Left kidney (tissue), 2 donors: ENCODE measurements around the gene SPATS2. TPM values are rescaled to one million over a fixed set of nuclear protein-coding genes. Genes with fewer than 3 reads are reported as not detected.

Experiments used
- DNase-seq: peaks from one replicate; pipeline ENCODE4 v3.0.0-alpha.2; 2013
- polyA plus RNA-seq: library from polyadenylated mRNA; unstranded; fragments of 120-200 nt; gene quantifications from one replicate; pipeline ENCODE4 v1.2.1, GENCODE V29; 2013; ENCODE audit not compliant: insufficient read length

SPATS2 gene
- polyA plus RNA-seq, 1 donor, result 60.5 TPM

DNA sequence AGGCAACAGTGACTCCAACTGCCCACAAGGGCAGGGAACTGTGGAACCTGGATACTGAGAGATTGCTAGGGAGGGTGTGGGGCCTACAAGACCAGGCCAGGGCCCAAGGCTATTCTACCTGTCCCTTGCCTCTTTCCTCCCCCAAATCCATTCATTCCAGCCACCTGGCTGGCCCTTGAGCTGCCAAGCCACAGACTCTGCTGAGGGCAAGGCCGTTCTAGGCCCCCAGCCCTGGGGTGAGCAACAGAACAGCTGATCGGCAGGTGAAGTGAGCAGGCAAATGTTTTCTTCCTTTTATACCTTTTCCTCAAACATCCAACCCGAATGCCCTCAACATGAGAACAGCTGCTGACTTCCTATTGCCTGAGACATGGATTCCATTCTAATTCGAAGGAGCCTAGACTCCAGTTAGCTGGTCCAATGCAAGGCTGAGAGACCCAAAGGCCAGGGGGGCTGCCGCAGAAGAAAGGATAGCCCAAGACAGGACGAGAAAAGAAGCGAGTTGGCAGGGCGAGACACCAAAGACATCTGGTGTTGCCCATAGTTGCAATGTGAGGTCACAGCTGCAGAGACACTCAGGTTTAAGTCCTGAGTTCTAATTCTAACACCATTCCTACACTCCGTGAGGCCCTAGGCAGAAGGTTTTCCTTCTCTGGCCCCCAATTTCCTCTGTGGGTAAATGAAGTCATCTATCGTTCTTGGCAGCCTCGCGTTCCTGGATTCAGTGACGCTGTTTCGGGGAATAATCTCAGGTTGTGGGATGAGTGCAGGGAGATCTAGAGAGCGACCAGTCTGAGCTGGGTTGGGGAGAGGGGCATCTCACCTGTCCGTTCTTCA is 31.9 kb upstream of the SPATS2 start:
- no peak for DNase-seq

DNA sequence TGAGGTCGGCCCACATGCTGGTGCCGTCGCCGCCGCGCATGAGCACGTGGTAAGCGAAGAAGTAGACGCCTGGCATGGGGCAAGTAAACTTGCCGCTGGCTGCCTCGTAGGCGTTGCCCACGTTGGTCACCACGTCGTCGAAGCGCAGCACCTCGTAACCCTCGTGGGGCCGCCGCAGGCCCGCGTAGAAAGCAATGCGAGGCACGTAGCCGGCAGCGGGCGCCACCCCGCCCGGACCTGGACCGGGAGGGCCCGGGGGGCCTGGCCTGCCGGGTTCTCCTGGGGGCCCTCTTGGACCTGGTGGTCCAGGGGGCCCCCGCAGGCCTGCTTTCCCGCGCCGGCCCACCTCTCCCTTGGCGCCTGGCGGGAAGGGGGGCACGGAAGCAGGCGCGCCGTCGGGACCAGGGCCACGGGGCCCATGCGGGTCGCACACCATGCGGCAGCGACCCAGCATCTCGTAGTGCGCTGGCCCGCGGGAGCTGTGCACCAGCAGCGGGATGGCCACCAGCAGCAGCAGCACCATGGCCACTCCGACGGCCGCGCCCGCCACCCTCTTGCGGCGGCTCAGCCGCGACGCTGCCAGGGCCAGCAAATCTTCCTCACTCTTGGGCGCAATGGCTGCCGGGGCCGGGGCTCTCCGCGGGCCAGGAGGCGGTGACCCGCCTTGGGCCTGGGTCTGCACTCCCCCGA is 31.2 kb upstream of the SPATS2 start:
- no peak for DNase-seq

DNA sequence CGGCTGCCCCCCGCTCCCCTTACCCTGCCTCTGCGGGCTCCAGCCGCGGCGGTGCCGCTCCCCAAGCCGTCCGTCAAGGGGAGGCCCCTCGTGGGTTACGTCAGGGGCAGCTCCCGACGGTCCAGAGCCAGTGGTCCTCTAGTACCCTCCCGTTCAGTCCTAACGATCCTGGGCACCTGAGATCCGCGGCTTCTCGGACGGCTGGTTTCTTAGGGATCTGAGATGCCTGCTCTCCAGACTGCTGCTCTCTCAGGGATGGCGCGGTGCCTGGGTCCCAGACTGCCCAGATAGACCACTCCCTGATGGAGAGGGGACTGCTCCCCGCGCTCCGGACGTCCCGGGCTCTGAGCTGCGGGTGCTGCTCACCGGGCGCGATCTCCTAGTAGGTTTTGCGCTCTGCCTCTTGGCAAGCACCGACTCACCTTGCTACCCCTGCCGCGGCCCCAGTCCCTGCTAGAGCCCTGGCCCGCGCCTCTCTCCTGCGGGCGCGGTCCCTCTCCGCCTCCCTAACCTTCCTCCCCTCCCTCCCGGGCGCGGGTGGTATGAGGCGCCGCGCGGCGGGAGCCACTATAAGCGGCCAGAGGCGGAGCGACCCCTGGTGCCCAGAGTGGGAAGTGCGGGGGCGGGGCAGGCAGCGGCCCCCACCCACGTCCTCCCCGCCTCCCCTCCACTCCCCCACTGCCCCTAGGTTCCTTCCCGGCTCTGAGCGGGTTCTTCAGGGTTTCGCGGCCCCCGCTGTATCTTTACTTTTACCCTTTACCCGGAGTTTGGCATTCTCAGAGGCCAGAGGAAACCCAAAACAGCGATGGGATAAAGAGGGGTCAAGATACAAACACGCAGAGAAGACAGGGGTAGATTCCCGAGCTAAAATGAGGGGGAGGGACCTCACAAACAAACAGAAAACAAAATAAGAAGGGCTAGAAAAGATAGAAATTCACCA is 30.3 kb upstream of the SPATS2 start, which contains the start of gene C1QL4:
C1QL4 (minus strand) TSS at position 544 of the 940 bp plus-strand sequence. CDS start 711 bp downstream, outside the sequence.
- peak; percentile 80 for DNase-seq

DNA sequence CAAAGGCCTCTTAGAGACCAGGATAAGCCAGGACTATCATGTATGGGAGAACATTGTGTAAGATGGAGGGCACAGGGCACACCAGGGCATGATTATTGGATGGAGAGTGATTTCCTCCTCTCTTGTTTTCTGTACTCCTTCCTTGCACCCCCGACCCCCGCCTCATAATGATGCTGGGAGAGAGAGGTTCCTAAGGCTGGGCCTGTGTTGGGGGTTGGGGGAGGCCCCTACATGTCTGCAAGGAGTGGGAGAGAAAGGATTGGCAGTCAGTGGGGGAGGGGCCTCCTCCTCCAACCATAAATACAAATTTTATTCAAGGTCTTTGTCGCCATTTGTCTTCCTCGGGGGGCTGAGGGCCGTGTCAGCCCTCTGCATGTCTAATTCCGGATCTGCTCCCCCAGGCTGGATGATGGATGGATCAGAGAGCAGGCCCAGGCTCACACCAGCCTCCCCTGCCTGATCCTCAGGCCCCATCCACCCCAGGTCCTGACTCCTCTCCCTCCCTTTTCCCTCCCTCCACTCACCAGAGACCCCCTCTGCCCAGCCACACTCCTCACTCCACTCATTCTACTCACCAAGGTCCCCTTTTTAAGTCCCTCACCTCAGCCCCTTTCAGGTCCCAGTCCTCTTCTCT is 28.3 kb upstream of the SPATS2 start:
- no peak for DNase-seq

DNA sequence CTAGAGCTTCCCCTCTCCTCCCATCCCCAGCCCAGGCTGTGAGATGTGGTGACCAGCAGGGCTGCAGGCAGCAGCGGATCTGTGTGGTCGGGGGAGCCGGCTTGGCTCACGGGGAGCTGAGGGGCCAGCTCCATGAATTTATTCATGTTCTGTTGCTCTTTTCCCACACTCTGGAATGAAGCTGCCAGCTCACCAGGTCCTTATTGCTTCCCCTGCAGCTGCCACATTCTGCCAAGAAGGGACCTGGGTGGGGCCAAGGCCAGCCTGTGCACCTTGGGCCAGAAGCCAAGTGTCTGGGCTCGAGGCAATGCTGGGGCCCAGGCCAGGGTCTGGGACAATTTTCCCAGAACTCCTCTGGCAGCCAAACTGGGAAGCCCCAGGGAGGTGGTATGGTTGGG is 27.8 kb upstream of the SPATS2 start:
- DNase-seq, result no peak

DNA sequence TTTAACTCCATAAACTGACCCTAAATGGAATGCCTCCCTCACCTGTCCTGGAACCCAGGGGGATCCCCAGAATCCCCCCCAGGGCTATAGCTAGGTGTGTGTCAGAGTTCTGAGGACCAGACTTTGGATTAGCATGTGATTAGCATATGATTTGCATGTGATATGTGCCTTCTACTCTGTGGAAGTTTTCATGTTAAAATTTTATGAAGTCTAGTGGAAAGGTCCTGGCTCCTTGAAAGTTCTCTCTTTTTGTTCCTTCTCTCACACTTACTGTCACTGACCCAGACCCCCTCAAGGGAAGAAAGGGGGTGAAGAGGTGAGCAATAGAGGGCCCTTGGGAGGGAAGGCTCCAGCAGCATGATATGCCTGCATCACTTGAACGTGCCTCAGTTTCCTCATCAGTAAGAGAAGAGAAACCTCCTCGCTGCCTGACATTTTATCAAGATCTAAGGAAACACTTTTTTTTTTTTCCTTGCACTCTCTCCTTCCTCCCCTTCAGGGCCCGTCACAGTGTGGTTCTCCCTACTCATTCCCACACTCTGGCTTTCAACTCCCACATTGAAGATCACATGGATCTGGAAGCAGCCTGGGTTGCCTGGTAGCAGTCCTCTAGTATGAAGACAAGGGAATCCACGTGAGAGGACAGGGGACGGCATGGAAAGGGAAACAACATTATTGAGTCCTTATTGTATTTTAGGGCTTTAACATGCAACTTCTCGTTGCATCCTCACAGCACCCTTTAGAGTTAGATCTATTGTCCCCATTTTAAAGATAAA is 27.0 kb upstream of the SPATS2 start:
- no peak for DNase-seq

DNA sequence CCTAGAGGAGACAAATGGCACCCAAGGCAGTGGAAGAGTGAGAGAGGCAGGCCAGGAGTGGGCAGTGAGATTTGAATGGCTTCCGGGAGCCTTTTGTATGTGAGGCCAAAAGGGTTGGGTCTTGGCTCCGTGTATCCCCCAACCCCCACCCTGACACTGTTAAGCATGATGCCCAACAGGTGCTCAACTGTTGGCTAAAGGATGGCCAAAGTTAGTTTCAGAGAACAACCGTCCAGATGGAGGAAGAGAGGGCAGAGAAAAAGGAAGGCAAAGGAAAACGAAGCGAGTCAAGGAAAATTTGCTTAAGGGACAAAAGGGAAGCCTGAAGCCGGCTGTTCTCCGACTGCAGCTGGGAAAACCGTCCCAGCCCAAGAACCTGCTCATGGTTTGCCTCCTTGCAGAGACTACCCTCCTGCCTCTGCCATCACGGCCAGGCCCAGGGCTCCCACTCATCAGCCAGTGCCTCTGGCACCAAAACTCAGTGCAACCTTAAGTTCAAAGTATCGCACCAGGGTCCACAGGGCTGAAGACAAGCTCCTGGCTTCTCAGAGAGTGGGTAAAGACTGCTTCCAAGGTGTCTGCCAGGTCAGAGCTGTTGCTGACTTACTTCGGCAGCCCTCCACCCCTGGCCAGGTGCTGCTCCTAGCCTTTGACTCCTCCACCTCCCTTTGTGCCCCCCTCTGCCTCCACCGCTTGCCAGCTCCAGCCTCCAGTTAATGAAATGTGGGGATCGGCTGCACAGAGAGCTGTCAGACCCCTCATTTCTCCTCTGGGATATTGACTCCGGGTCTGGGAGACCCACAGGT is 26.1 kb upstream of the SPATS2 start:
- DNase-seq, result no peak

DNA sequence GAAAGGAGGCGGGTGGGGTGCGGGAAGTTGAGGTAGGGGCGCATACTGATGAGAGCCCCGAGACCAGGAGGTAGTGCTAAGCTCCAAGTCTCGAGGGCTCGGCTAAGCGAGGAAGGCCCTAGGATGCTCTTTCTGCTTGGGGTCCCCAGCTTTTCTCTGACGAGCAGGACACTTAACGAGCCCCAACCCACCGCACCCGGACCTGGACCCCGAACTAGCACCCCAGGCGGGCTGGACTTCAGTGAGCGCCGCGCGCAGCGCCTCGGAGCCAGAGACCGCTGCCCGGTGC is 25.5 kb upstream of the SPATS2 start:
- no peak for DNase-seq

DNA sequence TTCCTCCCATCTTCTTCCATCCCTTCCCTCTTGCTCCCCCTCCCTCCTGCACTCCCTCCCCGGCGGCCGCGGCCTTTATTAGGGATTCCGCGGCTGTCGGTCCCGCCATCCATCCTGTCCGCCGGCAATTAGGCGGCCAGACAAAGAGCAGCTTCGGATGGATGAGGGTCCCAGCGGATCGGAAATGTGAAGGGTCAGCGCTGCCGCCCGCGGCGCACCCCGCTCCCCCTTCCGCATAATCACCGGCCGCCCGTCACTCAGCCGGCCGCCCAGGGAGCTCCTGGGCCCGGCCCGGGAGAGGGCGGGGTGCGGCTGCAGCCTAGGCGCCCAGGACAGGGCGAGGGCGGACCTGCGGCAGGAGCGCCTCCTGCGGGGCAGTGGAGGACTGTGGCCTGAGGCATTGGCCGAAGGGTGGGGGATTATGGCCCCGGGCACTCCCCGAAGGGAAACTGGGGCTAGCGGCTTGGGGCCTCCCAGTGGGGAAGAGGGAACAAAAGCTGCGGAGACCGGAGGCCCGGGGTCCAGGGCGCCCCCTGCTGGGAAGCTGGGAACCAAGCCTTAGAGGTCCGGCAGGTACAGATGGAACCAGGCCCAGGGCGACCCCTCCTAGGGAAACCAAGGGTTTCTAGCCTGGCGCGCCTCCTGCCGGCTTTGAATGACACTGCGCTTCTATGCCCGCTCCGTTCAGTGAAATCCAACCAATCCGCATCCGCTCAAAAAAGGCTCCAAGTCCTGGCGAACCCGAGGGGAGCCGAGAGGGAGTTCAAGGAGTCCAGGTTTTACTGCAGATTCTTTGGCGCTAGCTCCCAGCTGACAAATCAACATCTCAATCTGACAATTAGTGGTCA is 25.0 kb upstream of the SPATS2 start:
- peak; percentile 92 for DNase-seq

DNA sequence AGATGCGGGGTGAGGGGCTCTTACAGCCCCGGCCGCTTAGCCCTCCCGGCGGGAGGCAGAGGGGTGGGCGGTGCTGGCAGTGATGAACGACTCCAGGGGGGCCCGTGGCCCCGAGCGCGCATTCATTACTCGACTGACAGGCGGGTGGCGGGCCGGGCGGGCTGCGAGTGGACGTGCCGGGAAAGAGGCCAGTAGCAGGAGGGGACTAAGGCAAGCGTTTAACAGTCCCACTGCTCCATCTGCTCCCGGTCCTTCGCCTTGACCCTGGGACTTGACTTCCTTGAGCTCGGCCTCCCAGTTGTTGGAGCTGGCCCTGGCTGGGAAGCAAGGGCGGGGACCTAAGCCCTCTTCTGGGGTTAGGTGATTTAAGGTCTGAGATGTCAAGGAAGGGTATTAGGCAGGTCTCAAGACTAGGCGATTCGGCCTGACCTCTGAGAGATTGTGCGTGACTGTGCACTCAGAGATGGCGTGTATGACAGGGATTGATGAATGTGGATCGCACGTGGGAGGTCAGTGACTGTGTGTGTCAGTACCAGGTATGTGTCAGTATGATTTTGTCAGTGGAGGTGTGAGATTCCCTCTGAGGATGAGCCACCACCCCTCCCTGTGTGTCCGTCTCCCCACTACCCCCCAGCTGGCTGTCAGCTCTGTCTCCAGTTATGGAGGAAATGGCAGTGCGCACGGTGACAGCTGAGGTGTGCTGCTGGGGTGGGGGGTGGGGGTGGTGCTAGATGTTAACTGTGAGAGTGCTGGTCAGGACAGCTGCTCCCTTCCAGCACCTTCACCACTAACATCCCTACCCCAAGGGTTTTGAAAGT is 24.1 kb upstream of the SPATS2 start:
- no peak for DNase-seq

DNA sequence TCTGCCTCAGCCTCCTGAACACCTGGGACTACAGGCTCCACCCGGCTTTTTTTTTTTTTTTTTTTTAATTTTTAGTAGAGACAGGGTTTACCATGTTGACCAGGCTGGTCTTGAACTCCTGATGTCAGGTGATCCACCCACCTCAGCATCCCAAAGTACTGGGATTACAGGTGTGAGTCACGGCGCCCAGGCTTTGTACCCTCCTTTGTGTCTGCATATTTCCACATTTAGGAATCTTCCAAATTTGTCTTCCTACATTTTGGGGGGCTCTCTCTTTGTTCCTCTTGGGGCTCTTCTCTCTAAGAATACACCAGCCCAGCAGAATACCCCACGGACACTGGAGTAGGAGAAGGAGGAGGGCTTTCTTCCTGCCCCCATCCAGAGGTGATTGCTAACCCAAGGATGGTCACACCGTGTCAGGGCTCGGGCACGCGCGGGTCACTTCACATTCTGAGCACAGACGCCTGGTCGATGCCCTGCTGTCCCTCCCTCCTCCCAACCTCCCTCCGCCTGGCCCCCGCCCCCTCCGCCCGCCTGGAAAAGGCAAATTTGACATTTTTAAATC is 22.7 kb upstream of the SPATS2 start:
- DNase-seq, result no peak

DNA sequence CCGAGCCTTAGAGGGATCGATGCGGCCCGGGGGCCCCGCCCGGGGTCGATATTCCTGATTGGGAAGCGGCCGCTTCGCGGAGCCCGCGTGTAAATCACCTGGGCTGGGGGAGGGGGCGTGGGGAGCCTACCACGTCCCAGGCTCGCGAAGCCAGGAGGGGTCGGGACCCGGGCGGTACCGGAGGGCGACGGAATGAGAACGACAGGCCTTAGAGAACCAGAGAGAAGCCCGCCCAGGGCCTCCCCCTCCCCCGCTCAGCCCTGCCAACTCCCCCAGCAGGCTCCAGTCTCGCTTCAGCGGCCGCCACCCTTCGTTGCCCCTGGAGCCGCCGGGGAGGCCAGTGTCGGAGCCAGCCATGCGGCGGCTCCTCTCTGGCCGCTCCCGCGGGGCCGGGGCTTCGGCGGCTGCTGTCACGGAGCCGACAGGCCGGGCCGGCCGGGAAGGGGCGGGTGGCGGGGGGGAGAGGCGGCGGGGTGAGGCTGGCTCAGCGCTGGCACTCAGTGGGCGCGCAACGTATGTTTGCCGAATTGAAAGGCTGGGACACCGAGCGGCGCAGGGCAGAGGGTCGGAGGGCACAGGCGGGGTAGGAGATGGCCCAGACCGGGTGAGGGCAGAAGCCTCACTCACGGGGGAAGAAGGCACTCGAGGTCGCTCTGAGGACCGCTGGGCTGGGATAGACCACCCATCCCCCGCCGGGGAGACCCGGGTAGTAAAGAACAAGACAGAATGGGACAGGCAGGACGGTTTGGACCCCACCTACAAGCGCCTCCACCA is 22.0 kb upstream of the SPATS2 start:
- peak; percentile 82 for DNase-seq

DNA sequence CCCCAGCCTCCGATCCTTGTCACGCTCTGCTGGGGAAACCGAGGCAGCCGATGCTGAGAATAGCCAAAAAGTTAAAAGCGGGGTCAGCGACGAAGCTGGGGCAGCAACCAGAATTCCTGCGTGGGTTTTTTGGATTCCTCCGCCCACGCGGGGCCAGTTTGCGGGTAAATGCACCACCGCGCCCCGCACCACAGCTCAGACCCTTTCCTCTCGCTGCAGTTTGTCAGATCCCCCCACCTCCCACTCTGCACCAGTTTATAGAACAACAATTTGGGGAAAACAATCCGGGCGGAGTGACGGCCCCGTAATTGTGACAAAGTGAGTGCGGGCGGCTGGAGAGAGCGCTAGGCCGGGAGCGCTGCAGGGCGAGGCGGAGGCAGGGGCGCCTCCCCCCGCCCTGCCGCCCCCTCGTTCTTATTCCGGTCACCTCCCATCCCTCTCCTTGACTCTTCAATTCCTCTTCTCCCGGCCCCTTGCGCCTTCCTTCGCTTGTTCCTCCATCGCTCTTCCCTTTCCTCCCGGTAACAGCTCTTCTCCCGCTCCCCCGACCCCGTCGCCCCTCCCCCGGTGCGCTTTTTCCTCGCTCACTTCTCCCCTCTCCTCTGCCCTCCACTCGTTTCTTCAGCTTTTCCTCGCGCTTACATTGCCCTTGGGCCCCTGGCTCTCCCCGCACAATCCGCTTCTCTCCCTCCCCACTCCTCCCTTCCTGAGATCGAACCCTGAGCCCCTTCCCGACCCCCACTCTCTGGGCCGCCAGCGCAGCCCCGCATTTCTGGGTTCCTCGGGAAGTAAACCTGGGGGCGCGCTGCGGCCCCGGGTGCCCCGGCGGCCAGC is 21.2 kb upstream of the SPATS2 start:
- DNase-seq, result no peak

DNA sequence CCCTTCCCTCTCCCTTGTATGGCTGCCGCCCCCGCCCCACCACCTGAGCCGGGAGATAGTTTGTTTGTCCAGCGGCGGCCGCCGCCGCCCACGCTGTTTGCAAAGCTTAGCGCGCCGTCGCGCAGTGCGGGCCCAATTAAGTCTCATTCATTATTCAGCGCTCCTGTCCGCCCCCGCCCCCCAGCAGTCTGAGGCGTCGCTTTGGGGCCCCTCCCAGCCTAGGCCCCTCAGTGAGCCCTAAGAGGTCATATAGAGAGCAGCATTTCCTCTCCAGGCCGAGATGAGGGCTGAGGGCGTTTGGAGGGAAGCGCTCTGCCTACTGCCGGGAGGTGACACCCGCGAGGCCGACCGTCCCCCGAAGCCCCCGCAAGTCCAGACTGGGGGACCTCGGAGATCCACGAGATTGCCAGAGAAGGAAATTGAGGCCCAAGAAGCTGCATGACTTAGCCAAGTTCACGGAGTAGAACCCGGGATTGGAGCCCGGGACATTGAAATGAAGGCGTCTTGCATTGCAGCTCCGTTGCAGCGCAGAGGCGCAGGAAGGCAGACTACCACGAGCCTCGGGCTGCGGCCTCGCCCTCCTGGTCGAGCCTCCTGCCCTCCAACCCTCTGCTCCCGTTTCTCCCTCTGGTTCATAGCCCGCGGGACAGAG is 20.5 kb upstream of the SPATS2 start, which contains the start of gene DNAJC22:
DNAJC22 (plus strand) TSS at position 230 of the 652 bp plus-strand sequence. CDS start 1,985 bp downstream, outside the sequence.
- DNase-seq, result no peak

DNA sequence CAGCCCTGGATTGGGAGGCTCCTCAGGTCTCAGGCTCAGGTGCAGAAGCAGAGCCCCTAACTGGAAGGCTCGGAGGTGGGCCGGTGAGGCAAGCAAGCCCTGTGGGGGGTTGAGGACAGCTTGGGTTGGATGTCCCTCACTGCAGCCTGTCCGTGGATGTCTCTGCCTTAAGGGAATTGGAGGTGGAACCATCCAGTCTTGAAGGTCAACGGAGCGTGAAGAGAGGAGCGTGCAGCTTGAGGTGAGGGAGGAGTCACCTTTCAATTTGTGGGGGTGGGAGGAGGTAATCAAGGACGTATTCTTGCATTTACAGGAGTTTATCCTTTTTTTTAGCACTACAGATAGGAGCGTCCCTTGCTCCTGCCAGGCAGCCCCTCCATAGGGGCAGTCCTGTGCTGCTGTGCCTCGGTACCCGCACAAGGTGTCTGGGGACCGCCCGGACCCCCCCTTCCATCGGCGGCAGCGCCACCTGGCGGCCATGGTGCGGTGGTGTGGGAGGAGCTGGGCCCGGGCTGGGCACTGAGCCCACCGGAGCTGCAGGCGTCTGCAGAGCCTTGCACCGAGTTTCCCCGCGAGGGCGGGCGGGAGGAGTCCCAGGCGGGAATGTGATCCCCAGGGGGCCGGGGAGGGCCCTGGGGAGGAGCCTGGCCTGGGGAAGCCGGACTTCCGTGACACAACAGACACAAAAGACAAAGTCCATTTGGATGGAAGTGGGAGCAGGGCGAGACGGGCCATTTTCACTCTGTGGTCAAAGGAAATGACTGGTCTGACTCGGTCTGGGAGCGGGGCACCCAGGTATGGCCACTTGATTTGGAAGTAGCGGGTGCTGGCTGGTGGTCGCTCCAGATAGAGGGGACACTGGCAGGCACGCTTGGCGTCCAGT is 19.7 kb upstream of the SPATS2 start:
- peak; percentile 83 for DNase-seq
